GM19328 (cell line): Measurements from ENCODE around the gene ZC3H18.

Source experiments
- ATAC-seq: cut with Tn5 transposase; IDR thresholded peaks from one replicate; pipeline ENCODE4 v1.9.1; 2021; ENCODE audit warnings: mild to moderate bottlenecking, moderate library complexity; ENCODE audit not compliant: unreplicated experiment

The ZC3H18 gene

DNA sequence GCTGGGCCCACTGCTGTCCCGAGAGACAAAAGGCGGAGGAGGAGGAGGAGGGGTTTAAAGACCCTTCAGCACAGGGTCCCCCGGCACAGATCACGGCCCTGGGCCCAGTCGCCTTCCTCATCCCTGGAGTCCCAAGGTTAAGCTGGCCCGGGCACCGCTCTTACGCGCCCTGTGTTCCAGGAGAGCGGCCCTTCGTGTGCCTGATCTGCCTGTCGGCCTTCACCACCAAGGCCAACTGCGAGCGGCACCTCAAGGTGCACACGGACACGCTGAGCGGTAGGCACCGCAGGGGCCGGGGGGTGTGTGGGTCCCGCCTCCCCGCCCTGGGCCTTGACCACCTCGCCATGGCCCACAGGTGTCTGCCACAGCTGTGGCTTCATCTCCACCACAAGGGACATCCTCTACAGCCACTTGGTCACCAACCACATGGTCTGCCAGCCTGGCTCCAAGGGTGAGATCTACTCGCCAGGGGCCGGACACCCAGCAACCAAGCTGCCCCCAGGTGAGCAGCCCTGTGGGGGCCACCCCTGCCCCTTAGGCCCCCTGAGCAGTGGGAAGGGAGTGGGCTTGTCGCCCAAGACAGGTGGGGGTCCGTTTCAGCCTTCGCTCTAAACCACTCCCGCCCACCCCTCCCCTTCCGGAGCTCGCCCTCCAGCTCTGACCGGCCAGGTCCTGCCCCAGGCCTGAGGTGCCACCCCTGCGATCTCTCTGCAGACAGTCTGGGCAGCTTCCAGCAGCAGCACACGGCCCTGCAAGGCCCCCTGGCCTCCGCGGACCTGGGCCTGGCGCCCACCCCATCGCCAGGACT is 37.6 kb upstream of the ZC3H18 start:
- no peak for ATAC-seq

GRCh38 chr16:88533381-88533917 is 36.8 kb upstream of the ZC3H18 start:
- no peak for ATAC-seq

DNA sequence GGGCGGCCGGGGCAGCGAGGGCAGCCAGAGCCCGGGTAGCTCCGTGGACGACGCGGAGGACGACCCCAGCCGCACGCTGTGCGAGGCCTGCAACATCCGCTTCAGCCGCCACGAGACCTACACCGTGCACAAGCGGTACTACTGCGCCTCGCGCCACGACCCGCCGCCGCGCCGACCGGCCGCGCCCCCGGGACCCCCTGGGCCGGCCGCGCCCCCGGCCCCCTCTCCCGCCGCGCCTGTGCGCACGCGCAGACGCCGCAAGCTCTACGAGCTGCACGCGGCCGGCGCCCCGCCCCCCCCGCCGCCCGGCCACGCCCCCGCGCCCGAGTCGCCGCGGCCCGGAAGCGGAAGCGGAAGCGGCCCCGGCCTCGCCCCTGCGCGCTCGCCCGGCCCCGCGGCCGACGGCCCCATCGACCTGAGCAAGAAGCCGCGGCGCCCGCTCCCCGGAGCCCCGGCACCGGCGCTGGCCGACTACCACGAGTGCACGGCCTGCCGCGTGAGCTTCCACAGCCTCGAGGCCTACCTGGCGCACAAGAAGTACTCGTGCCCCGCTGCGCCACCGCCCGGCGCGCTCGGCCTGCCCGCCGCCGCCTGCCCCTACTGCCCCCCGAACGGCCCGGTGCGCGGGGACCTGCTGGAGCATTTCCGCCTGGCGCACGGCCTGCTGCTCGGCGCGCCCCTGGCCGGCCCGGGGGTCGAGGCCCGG is 36.1 kb upstream of the ZC3H18 start:
- peak; percentile 57 for ATAC-seq

- peak; percentile 22 for ATAC-seq
These were observed 35.5 kb upstream of the ZC3H18 start for GRCh38 chr16:88534638-88535190.

- no peak for ATAC-seq
These were observed 34.9 kb upstream of the ZC3H18 start for GRCh38 chr16:88535191-88535856.

DNA sequence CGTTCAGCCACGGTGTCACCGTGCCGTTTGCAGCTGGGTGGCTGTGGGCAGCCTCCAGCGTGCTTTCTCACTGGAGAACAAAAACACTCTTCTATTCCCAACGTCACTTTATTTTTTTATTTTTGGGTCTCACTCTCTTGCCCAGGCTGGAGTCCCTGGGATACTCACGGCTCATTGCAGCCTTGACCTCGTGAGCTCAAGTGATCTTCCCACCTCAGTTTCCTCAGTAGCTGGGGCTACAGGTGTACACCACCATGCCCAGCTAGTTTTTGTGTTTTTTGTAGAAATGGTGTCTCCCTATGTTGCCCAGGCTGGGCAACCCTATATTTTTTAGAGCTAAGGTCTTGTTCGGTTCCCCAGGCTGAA is 34.4 kb upstream of the ZC3H18 start:
- no peak for ATAC-seq

DNA sequence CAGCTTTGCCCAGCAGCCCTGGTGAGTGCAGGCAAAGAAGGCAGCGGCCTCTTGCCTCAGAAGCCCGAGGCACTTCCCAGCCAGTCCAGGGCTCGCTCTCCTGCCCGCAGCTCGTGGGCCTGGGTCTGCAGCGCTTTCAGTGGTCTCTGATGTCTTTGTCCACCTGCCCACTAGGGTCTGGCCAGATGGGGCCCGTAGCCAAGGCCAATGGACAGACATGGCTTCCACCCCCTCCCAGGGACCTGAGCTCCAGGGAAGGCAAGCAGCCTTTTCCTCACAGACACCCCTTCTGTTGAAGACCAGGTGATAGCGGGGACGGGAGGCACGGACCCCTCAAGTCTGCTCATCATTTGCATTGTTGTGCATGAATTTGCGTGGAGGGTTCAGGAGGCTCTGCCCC is 33.7 kb upstream of the ZC3H18 start:
- no peak for ATAC-seq

- ATAC-seq, result no peak
These were observed 33.0 kb upstream of the ZC3H18 start for GRCh38 chr16:88536971-88537751.

GRCh38 chr16:88537859-88538258 is 32.3 kb upstream of the ZC3H18 start:
- ATAC-seq, result no peak

GRCh38 chr16:88538366-88539060 is 31.7 kb upstream of the ZC3H18 start:
- no peak for ATAC-seq

DNA sequence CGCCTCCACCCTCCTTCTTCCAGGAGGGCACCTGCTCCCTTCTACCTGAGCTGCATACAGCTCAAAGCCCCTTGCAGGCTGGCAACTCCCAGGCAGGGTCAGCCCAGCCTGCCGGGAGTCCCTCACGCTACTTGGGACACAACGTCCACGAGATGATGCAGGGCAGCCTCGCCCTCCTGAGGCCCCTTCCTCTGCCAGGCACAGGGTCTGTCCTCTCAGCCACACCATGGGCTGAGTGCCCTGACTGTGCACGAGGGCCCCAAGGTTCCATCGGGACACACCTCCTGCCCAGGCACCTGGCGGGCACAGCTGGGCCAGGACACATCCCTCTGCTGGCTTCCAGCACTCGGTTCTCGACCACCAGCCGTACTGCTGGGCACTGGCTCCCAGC is 30.9 kb upstream of the ZC3H18 start:
- ATAC-seq, result no peak

- ATAC-seq, result no peak
These were observed 30.4 kb upstream of the ZC3H18 start for GRCh38 chr16:88539652-88540345.

DNA sequence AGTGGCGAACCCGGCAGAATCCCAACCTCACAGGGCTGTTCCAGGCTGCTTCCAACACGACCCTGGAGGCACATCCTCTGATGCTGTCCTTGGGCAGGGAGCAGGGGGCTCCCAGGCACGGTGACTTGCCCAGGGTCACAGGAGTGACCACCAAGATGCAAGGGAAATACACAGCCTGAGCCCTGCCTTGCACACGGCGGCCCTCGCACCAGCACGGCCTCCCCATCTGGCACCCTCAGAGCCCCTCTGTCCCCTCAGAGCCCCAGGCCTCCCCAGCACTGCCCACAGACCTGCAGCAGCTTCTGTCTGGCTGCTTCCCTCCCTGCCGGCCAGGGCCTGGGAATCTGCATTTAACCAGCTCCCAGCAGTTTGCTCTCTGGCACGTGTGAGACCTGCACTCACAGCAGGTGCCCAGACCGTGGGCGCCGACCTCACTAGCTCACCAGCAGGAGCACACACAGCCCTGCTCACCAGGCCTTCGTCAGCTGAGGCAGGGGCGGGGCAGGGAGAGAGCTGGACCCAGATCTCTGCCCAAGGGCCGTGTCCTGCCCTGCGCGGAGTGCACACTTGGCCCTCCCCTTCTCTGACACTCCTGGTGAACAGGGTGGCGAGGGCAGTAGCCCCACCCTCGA is 29.7 kb upstream of the ZC3H18 start:
- no peak for ATAC-seq

DNA sequence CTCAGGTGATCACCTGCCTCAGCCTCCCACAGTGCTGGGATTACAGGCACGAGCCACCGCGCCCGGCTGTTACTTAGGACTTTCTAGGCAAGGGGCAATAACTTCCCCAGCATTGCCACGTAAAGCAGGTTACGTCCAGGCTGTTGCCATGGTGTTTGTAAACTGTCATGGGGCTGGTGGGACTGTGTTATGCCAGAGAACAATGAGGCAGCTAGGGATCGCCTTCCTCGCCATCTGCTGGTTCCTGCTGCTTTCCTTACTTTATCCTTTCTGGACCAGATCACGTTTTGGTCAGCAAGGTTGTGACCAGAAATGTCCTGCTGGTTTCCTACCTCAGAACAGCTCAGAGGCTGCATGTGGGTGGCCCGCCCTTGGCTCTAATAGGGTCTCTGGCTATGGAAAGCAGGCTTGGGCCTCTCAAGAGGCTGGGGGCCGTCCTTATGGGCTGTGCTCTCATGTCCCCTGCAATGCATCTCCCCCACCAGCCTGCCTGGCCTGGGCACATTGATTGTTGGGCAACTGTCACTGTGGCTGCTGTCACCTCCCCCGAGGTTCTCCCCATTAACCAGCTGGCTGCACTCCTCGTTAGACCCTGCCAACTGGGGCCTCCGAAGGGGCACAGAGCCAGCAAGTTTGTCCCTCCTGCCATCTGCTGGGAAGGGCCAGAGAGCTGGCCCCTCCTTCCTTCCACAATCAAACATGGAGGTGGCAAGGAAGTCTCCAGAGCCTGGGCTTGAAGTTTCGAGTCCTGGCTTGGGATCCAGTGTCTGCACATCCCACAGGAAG is 28.2 kb upstream of the ZC3H18 start:
- no peak for ATAC-seq

DNA sequence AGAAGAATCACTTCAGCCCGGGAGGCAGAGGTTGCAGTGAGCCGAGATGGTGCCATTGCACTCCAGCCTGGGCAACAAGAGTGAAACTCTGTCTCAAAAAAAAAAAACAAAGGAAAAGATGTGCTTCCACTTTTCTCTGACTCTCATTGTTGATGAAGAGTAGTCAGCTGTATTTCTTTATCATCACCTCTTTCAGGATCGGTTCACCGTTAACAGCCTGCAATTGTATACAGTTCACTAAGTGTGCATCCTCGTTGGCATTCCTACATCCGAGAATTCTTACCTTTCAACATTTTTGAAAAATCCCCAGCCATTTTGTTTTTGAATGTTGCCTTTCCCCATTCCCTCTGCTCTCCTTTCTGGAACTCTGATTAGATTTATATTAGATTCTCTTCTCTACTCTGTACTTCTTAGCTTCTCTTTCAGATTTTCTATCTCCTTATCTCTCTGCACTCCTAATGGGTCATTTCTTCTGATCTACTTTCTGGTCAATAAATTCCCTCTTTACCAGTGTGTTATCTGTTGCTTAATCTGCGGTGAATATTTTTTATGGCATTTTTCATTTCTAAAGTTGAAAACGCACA is 26.9 kb upstream of the ZC3H18 start:
- ATAC-seq, result no peak

GRCh38 chr16:88545781-88546180 is 24.4 kb upstream of the ZC3H18 start:
- ATAC-seq, result no peak

DNA sequence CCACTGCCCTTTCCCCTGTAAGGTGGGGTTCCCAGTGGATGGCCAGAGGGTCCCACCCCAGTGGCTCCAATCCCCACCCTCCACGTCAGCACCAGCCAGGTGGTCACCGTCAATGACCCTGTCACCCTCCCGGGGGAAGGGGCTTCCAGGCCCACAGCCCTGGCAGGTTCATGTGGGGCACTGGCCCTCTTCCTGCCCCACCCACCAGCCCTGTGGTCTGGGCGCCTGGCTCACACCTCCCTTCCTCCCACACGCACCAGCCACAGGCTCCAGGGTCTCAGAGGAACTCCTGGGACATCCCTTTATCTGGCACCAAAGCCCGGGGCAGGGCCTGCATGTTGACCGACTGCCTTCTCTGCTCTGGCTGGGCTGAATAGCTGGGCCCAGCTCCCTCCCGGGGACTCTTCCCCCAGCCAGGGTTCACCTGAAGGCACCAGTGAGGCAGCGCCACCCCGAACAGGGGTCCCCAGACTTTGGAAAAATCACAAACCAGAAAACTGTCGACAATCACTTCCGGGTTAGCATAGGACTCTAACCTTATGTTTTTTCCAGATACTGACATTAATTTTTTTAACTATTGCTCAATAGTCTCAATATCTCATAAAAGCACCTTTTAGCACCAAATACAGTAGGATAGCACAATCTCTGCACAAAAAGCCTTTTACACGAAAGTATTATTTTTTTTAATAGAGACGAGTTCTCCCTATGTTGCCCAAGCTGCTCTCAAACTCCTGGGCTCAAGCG is 21.9 kb upstream of the ZC3H18 start:
- no peak for ATAC-seq
